ENCODE data around the gene PEAR1.
A peak's percentile ranks its signal among the peaks of the same experiment; 100 is the strongest.

Gene PEAR1

DNA sequence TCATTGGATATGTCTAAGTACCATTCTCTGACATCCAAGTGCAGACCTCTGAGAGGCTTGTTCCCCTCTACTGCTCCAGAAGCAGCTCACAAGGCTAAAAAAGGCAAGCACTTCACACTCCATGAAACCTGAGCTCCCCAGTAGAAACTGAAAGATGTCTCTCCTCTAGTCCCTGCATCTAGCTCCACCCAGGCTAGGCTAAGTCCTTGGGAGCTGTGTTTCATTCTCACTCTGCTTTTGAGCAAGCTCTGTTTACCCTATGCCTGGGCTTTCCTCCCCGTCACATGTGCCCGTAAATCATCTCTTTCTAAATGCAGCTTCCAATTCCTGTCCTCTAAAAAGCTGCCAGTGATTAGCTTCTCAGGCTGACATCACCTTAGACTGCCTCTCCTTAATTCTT is 65.9 kb downstream of the PEAR1 start:
- DNase-seq (ENCODE audit: low read depth in 1 of 2, low spot score in 1 of 2), result no peak

DNA sequence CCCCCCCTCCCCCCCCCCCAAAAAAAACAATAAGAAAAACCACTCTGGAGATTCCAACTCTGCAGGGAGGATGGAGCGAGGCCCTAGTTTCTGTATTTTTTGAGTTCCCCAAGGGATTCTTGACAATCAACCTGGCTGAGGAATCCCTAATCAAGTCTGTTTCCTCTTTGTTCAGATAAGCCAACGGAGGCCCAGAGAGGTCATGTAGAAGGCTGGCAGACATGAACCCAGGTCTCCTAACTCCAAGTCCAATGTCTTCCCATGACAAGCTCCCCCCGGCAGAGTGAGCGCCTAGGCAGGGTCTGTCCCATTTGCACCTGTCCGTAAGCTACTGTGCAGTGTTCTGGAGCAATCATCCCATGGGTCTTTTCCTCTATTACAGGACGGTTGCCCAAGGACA is 66.4 kb downstream of the PEAR1 start:
- no peak for DNase-seq (ENCODE audit: low read depth in 1 of 2, low spot score in 1 of 2)

DNA sequence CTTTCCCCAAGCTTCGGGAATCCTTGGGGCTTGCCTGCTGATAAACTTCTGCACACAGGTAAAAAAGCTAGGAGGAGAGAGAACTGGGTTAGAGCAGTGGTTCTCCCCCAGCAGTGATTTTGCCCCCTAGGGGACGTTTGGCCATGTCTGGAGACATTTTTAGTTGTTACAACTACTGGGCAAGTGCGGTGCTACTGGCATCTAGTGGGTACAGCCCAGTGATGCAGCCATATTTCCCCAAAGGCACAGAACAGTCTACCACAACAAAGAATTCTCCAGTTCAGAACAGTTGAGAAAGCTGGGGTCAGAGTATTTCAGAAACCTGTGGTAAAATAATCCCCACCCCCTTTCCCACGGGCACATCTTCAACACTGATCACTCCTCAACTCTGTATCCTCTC is 68.2 kb downstream of the PEAR1 start:
- DNase-seq (ENCODE audit: low read depth in 1 of 2, low spot score in 1 of 2), result no peak

DNA sequence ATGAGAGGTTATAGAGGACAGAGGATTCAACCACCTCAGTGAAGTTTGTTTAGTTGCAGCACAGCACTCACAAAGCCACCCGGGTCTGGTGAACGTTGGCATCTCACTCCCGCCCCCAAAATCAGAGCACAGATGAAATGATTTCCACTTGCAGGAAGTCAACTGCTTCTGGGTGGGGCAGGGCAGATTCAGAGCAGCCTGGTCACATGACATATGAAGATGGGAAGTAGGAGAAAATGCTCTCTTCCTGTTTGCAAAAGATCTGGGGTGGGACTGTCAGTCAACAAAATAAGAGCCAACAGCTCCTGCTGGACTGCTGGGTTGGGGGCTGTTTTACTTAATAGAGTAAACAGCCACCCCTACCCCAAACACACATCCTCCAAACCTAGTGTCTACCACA is 70.1 kb downstream of the PEAR1 start:
- peak in 1 of 2 donors; percentile 19 for DNase-seq (ENCODE audit: low read depth in 1 of 2, low spot score in 1 of 2)

DNA sequence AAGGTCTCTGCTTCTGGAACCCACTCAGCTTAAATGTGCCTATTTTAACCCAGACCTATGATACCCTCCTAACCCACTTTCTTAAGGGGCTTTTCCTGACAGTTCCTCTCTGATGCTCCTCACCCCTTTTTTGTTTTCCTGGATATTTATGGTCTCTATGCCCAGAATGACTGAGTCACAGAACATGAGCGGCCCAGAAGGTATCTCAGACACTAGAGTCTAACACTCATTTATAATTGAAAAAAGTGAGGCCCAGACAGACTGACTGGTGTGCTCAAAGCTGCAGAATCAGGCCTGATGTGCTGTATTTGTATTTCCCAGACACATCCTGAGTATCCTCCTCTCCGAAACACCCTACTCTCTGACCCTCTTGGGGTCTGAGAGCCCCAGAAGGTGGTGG is 70.9 kb downstream of the PEAR1 start:
- DNase-seq (ENCODE audit: low read depth in 1 of 2, low spot score in 1 of 2), result no peak

Data from activated CD4-positive, alpha-beta T cell treated with anti-CD3 and anti-CD28 coated beads, Interleukin-2, amount 50 U/mL, for 24 hours (primary cell).